Activated CD4-positive, alpha-beta T cell treated with anti-CD3 and anti-CD28 coated beads, Interleukin-2, amount 50 U/mL, for 24 hours (primary cell): Measurements from ENCODE around the gene SNAP23.
A peak's percentile ranks its signal among the peaks of the same experiment; 100 is the strongest.
"Not testable (repeated sequence)": the region's sequence is repeated elsewhere in the genome, so short reads cannot be mapped to it uniquely, and the experiment has no call there.

Experiments used
- DNase-seq, 2 donors: peaks; one replicate each; pipeline ENCODE4 v3.0.0-alpha.2; 2020; ENCODE audit warnings: low read depth in 1 of 2, low spot score in 1 of 2

The SNAP23 gene

DNA sequence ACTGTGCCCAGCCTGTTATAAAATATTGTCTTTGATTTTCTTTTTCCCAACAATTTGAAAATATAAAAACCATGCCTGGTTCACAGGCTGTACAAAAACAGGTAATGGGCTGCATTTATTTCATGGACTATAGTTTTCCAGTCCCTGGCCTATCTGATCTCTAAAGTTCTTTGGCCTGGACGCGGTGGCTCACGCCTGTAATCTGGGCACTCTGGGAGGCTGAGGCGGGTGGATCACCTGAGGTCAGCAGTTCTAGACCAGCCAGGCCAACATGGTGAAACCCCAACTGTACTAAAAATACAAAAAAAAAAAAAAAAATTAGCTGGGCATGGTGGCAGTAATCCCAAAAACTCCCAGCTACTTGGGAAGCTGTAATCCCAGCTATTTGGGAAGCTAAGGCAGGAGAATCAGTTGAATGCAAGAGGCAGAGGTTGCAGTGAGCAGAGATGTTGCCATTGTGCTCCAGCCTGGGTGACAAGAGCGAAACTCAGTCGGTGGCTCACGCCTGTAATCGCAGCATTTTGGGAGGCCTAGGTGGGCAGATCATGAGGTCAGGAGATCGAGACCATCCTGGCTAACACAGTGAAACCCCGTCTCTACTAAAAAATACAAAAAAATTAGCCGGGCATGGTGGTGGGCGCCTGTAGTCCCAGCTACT is 61.2 kb downstream of the SNAP23 start:
- not testable (repeated sequence) for DNase-seq

DNA sequence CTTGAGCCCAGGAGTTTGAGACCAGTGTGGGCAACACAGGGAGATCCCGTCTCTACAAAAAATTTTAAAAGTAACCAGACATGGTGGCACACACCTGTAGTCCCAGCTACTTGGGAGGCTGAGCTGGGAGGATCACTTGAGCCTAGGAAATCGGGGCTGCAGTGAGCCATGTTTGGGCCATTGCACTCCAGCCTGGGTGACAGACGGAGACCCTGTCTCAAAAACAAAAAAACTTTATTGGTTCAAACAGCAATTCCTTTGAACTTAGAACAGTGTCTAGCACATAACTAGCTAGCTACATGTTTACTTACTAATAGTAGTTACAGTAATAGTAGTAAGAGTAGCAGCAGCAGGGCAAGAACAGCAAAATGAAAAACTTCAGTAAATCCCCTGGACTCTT is 63.3 kb downstream of the SNAP23 start:
- no peak for DNase-seq

DNA sequence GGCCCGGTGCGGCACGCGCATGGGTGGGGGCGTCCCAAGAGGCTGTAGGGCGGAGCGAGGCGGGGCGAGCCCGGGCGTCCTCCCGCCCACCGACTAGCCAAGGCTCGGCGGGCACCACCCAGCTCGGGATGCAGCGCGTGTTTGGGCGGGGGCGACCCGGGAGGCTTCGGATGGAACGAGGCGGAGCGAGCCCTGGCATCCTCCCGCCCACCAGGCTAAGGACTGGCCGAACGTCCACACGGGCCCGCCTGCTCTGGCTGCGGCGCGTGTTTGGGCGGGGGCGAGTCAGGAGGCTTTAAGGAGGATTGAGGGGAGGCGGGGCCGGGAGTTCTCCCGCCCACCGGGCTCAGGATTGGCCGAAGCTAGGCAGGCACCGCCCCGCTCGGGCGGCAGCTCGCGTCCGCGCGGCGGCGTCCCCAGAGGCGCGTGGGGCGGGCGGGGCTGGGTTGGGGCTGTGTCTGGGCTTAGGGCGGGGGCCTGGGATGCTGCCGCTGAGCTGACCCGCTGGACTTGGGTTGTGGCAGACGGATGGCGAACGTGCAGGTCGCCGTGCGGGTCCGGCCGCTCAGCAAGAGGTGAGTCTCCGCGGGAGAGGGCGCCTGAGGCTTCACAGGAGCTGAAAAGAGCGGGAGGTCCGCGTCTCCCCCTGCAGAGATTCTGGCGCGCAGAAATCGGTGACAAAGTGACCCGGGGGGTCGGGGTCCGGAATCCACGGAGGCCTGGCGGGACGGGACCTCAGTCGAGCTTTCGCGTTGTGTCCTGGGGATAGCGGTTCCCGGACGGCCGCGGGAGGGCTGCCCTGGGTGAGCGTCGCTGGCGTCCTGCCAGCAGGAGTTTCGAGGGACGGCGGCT is 80.0 kb downstream of the SNAP23 start, which contains the start of gene STARD9:
Gene STARD9, plus strand, starts transcription at position 419 of the 852 bp plus-strand sequence. Its CDS starts 110 bp downstream, at position 529.
- peak; percentile 90 for DNase-seq

DNA sequence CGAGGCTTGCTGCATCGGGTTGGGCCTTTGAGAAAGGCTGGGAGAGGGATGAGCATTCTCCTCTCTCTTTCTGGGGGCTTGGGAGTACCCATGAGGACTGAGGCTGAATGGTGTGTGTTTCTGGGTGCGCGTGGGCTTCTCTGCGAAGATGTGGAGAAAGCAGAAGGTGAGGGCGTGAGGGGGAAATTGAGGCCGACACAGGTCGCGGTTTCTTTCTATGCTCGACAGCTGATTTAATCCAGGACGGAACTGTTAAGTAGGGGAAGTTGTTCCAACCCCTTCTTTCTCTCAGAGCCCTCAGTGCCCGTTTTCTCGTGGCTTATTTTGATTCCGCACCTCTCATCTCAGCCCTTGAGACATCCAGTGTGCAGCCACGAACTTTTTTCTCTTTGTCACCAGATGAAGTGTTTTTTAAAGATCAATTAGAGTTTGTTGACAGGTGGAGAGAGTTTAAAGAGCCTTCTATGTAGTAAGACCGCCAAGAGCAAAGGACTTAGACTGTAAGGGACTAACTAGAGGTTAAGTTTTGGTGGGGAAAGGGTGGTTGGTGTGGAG is 80.7 kb downstream of the SNAP23 start:
- no peak for DNase-seq

- DNase-seq: no peak
Observed at GRCh38 chr15:42576776-42577175, 81.3 kb downstream of the SNAP23 start.

- no peak for DNase-seq
Observed at GRCh38 chr15:42577514-42578031, 82.1 kb downstream of the SNAP23 start.

- DNase-seq: no peak
Observed at GRCh38 chr15:42578984-42579537, 83.6 kb downstream of the SNAP23 start.

DNA sequence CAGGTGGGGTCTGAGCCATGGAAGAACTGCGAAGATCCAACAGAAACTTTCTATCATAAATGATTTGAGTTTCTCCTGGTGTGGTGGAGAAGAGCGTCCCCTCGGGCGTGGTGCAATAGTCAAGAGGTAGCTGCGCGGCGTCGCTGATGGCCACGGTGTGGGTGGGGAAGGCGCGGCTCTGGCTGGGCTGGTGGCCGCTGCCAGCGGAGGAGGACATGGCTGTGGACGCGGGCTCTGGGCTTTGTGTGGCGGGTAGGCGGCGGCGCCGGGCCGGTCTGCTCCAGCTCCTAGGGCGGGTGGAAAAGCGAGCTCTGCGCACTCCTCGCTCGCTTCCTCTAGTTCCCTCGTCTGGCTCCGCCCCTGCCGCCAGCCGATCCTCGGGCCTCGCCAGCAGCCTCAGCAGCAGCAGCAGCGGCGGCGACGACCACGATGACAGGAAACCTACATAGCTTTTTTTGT is 85.9 kb downstream of the SNAP23 start:
- DNase-seq: peak; percentile 36 to 66
